GM23338 (cell line): ENCODE measurements around the gene PTGIS. TPM values are rescaled to one million over a fixed set of nuclear protein-coding genes. Genes with fewer than 3 reads are reported as not detected.

Experiments
- ATAC-seq: fragments of 200-7000 bp; cut with Tn5 transposase; 3 replicates; pipeline ENCODE4 v1.9.1; 2020
- DNase-seq: peaks from one replicate; pipeline ENCODE4 v3.0.0-alpha.2; 2015; ENCODE audit warnings: low spot score
- H2AFZ ChIP-seq: fragments of 200-600 bp; sonication (generic); 2 replicates; pipeline ENCODE4 v1.8.0; 2016; ENCODE audit warnings: antibody characterized with exemption, mild to moderate bottlenecking, moderate library complexity
- H3F3A ChIP-seq: fragments of 200-600 bp; sonication (generic); replicated peaks from 2 replicates; pipeline ENCODE4 v1.8.0; 2017; ENCODE audit warnings: antibody characterized with exemption, mixed run types, low read depth
- H3K27ac ChIP-seq: fragments of 200-600 bp; sonication (generic); 2 replicates; pipeline ENCODE4 v1.6.1; 2016; ENCODE audit warnings: low read depth
- H3K27me3 ChIP-seq: fragments of 200-600 bp; sonication (generic); 2 replicates; pipeline ENCODE4 v1.8.0; 2016; ENCODE audit warnings: mild to moderate bottlenecking, mixed run types, moderate library complexity; ENCODE audit not compliant: insufficient read depth
- H3K36me3 ChIP-seq: fragments of 200-600 bp; sonication (generic); 2 replicates; pipeline ENCODE4 v1.8.0; 2016; ENCODE audit warnings: mild to moderate bottlenecking; ENCODE audit not compliant: insufficient read depth
- H3K4me1 ChIP-seq: fragments of 200-600 bp; sonication (generic); 2 replicates; pipeline ENCODE4 v1.8.0; 2016; ENCODE audit warnings: mild to moderate bottlenecking, moderate library complexity; ENCODE audit not compliant: insufficient read depth
- H3K4me2 ChIP-seq: fragments of 200-600 bp; sonication (generic); 2 replicates; pipeline ENCODE4 v1.7.1; 2017; ENCODE audit warnings: mixed run types
- H3K4me3 ChIP-seq: fragments of 200-600 bp; sonication (generic); 2 replicates; pipeline ENCODE4 v1.6.1; 2016; ENCODE audit warnings: mixed run types
- H3K79me2 ChIP-seq: fragments of 200-600 bp; sonication (generic); replicated peaks from 2 replicates; pipeline ENCODE4 v1.8.0; 2017; ENCODE audit warnings: mild to moderate bottlenecking; ENCODE audit not compliant: insufficient read depth
- H3K9me2 ChIP-seq: fragments of 200-600 bp; sonication (generic); 2 replicates; pipeline ENCODE4 v1.8.0; 2017; ENCODE audit not compliant: insufficient read depth
- H4K20me1 ChIP-seq: fragments of 200-600 bp; sonication (generic); replicated peaks from 2 replicates; pipeline ENCODE4 v1.8.0; 2017; ENCODE audit warnings: mild to moderate bottlenecking; ENCODE audit not compliant: insufficient read depth
- H3K27ac Mint-ChIP-seq: 2 replicates; pipeline ENCODE4 v1.8.0; 2020; ENCODE audit warnings: inconsistent platforms, mild to moderate bottlenecking, moderate library complexity, mixed read lengths
- H3K27me3 Mint-ChIP-seq: 3 replicates; pipeline ENCODE4 v1.8.0; 2022; ENCODE audit warnings: low read depth, mild to moderate bottlenecking, moderate library complexity, mixed read lengths, inconsistent platforms; ENCODE audit not compliant: insufficient read depth, poor library complexity
- H3K36me3 Mint-ChIP-seq: 3 replicates; pipeline ENCODE4 v1.8.0; 2021; ENCODE audit warnings: low read depth, mild to moderate bottlenecking, inconsistent platforms, moderate library complexity, mixed read lengths
- H3K4me1 Mint-ChIP-seq: 3 replicates; pipeline ENCODE4 v1.8.0; 2020; ENCODE audit warnings: mild to moderate bottlenecking, inconsistent platforms, mixed read lengths
- H3K4me3 Mint-ChIP-seq: 3 replicates; pipeline ENCODE4 v1.8.0; 2021; ENCODE audit warnings: moderate library complexity, mild to moderate bottlenecking, inconsistent platforms, mixed read lengths
- H3K9me3 Mint-ChIP-seq: 3 replicates; pipeline ENCODE4 v1.8.0; 2020; ENCODE audit warnings: moderate library complexity, mild to moderate bottlenecking, inconsistent platforms, mixed read lengths
- CREB1 ChIP-seq: fragments of 250-450 bp; sonication (Bioruptor Pico); IDR thresholded peaks from 2 replicates; pipeline ENCODE4 v1.5.0; 2020; ENCODE audit warnings: low read depth, mild to moderate bottlenecking, moderate library complexity
- CTCF ChIP-seq, 2 experiments: fragments of 200-600 bp in 1 of 2; sonication (generic) in 1 of 2; conservative IDR thresholded peaks; 2 replicates each; pipeline versions ENCODE4 v1.5.1 to v1.6.1; 2016 to 2017; ENCODE audit warnings: antibody characterized with exemption in 2 of 2, low read depth in 2 of 2, mild to moderate bottlenecking in 2 of 2, moderate library complexity in 1 of 2
- ETS1 ChIP-seq: IDR thresholded peaks from 2 replicates; pipeline ENCODE4 v1.6.1; 2016; ENCODE audit warnings: antibody characterized with exemption
- EZH2 ChIP-seq: fragments of 200-600 bp; sonication (generic); IDR thresholded peaks from one replicate; pipeline ENCODE4 v1.8.0; 2017; ENCODE audit warnings: antibody characterized with exemption, mild to moderate bottlenecking, low read depth; ENCODE audit not compliant: unreplicated experiment
- EZH2phosphoT487 ChIP-seq: fragments of 200-600 bp; sonication (generic); IDR thresholded peaks from one replicate; pipeline ENCODE4 v1.8.1; 2018; ENCODE audit warnings: antibody characterized with exemption; ENCODE audit not compliant: unreplicated experiment
- JUNB ChIP-seq: IDR thresholded peaks from one replicate; pipeline ENCODE4 v1.6.1; 2016; ENCODE audit warnings: antibody characterized with exemption; ENCODE audit not compliant: unreplicated experiment
- NANOG ChIP-seq: IDR thresholded peaks from 2 replicates; pipeline ENCODE4 v1.6.1; 2016; ENCODE audit warnings: antibody characterized with exemption, borderline replicate concordance
- POLR2AphosphoS5 ChIP-seq: IDR thresholded peaks from 2 replicates; pipeline ENCODE4 v1.6.1; 2016; ENCODE audit warnings: antibody characterized with exemption, low read depth
- STAT1 ChIP-seq: IDR thresholded peaks from one replicate; pipeline ENCODE4 v1.6.1; 2016; ENCODE audit warnings: antibody characterized with exemption; ENCODE audit not compliant: unreplicated experiment
- ZNF114 ChIP-seq: fragments of 250-450 bp; sonication (Bioruptor Pico); IDR thresholded peaks from 2 replicates; pipeline ENCODE4 v1.5.0; 2020; ENCODE audit warnings: mild to moderate bottlenecking, moderate library complexity
- ZNF331 ChIP-seq: fragments of 250-450 bp; sonication (Bioruptor Pico); IDR thresholded peaks from 2 replicates; pipeline ENCODE4 v1.5.0; 2020; ENCODE audit warnings: low read depth, mild to moderate bottlenecking, moderate library complexity
- polyA plus RNA-seq: library from polyadenylated mRNA; unstranded; fragments of >200 nt; fragmentation: Nextera tagmentation; extraction: Ambion mirVana; gene quantifications from 2 replicates; pipeline ENCODE4 v1.2.1, GENCODE V29; 2016
- total RNA-seq: library from RNA; depleted of rRNA; stranded (reverse); fragments of >200 nt; shearing (Covaris generic); gene quantifications from 2 replicates; pipeline ENCODE4 v1.2.3, GENCODE V29; 2014
- TF ChIP-seq, protein P1 (sequence below): IDR thresholded peaks from one replicate; pipeline ENCODE4 v1.6.1; 2018; ENCODE audit warnings: antibody characterized with exemption; ENCODE audit not compliant: unreplicated experiment

Gene PTGIS
- total and polyA plus RNA-seq, 2 experiments from 2014 or later = 6.6 to 28.7 TPM

- Histone ChIP-seq H3K36me3 (peaks cover 5% of the 10 kb centered on the region; the same call in 1 of the 2 replicates), H3K4me2 (no peak overlapping the region), H3K27me3 (no peaks in the 10 kb centered on the region), H2AFZ (no peak overlapping the region), H3K27ac (no peak overlapping the region), H3K4me3 (no peak overlapping the region), H3K9me2 (no peaks in the 10 kb centered on the region), H3K4me1 (no peaks in the 10 kb centered on the region), H3K79me2 (no peaks in the 10 kb centered on the region), H3F3A (no peaks in the 10 kb centered on the region), H4K20me1 (0 out of 2 replicates have a peak, but pooled peaks cover 8% of the 10 kb centered on the region)
- H3K36me3 Mint-ChIP-seq = peaks cover 12% of the 10 kb centered on the region; the same call in 2 of the 3 replicates
- no peak for ATAC-seq
- no peaks in the 10 kb centered on the region for H3K9me3 Mint-ChIP-seq
- H3K4me3 Mint-ChIP-seq = no peak overlapping the region
- peaks cover 2% of the 10 kb centered on the region for H3K27me3 Mint-ChIP-seq
- DNase-seq = no peak
- TF ChIP-seq, protein P1, sequence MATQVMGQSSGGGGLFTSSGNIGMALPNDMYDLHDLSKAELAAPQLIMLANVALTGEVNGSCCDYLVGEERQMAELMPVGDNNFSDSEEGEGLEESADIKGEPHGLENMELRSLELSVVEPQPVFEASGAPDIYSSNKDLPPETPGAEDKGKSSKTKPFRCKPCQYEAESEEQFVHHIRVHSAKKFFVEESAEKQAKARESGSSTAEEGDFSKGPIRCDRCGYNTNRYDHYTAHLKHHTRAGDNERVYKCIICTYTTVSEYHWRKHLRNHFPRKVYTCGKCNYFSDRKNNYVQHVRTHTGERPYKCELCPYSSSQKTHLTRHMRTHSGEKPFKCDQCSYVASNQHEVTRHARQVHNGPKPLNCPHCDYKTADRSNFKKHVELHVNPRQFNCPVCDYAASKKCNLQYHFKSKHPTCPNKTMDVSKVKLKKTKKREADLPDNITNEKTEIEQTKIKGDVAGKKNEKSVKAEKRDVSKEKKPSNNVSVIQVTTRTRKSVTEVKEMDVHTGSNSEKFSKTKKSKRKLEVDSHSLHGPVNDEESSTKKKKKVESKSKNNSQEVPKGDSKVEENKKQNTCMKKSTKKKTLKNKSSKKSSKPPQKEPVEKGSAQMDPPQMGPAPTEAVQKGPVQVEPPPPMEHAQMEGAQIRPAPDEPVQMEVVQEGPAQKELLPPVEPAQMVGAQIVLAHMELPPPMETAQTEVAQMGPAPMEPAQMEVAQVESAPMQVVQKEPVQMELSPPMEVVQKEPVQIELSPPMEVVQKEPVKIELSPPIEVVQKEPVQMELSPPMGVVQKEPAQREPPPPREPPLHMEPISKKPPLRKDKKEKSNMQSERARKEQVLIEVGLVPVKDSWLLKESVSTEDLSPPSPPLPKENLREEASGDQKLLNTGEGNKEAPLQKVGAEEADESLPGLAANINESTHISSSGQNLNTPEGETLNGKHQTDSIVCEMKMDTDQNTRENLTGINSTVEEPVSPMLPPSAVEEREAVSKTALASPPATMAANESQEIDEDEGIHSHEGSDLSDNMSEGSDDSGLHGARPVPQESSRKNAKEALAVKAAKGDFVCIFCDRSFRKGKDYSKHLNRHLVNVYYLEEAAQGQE = no peak
- TF ChIP-seq ZNF331 (CRISPR knock-in tag) (no peak), ETS1 (no peak), ZNF114 (no peak), CREB1 (CRISPR knock-in tag) (no peak), STAT1 (no peak), POLR2AphosphoS5 (no peak), JUNB (no peak), EZH2 (no peak)
- no peaks in the 10 kb centered on the region for H3K4me1 Mint-ChIP-seq
- no peak overlapping the region for H3K27ac Mint-ChIP-seq
These were observed 35.5 kb downstream of the PTGIS start for GRCh38 chr20:49532285-49532946.

DNA sequence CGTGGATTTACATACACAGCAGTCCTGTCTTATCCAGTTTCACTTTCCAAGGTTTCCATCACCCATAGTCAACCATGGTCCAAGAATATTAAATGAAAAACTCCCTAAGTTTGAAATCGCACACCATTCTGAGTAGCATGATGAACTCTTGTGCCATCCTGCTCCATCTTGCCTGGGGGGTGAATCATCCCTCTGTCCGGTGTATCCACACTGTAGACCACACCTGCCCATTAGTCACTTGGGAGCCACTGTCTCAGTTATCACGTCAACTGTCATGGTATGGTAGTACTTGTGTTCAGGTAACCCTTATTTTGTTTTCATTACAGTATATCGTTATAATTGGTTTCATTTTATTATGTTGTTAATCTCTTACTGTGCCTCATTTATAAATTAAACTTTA is 38.5 kb downstream of the PTGIS start:
- H3K4me2 ChIP-seq = no peak overlapping the region
- H3K27ac Mint-ChIP-seq = no peak overlapping the region

More for the DNA sequence above, 38.5 kb downstream of the PTGIS start:
- no peak overlapping the region for H3K27ac ChIP-seq
- H3F3A ChIP-seq = no peaks in the 10 kb centered on the region
- DNase-seq (no peak), ATAC-seq (no peak)
- Mint-ChIP-seq H3K4me1 (no peaks in the 10 kb centered on the region; the same call in 2 of the 3 replicates), H3K27me3 (peaks cover 1% of the 10 kb centered on the region), H3K9me3 (peaks cover 6% of the 10 kb centered on the region; the same call in 2 of the 3 replicates), H3K4me3 (no peak overlapping the region), H3K36me3 (peaks cover 22% of the 10 kb centered on the region)
- no peaks in the 10 kb centered on the region for H3K9me2 ChIP-seq
- H3K27me3 ChIP-seq = no peaks in the 10 kb centered on the region
- H3K36me3 ChIP-seq = no peaks in the 10 kb centered on the region; the same call in 1 of the 2 replicates
- H3K4me3 ChIP-seq = no peak overlapping the region
- 0 out of 2 replicates have a peak, but pooled peaks cover 8% of the 10 kb centered on the region for H4K20me1 ChIP-seq
- no peak for TF ChIP-seq ZNF114
- no peak for TF ChIP-seq EZH2phosphoT487
- TF ChIP-seq STAT1 = no peak
- no peak for TF ChIP-seq CTCF (conservative IDR thresholded peaks at IDR 0.05; ENCODE audit: low read depth in 2 of 2)
- TF ChIP-seq NANOG = no peak
- no peak for TF ChIP-seq EZH2
- TF ChIP-seq POLR2AphosphoS5 = no peak
- no peaks in the 10 kb centered on the region for H3K4me1 ChIP-seq
- no peaks in the 10 kb centered on the region for H3K79me2 ChIP-seq
- H2AFZ ChIP-seq = no peak overlapping the region
